GM18505 (cell line): ENCODE results near the gene HLA-DPA1.

ENCODE experiments used
- ATAC-seq: cut with Tn5 transposase; IDR thresholded peaks from one replicate; pipeline ENCODE4 v1.9.1; 2021; ENCODE audit not compliant: unreplicated experiment
- POLR2A ChIP-seq: IDR thresholded peaks from 4 replicates; pipeline ENCODE4 v1.6.1; 2011; ENCODE audit warnings: borderline replicate concordance; ENCODE audit not compliant: insufficient read depth, insufficient read length; ENCODE audit errors: extremely low read depth

Gene HLA-DPA1

GRCh38 chr6:33029328-33030184, 43.9 kb downstream of the HLA-DPA1 start:
- ATAC-seq = peak; percentile 65

DNA sequence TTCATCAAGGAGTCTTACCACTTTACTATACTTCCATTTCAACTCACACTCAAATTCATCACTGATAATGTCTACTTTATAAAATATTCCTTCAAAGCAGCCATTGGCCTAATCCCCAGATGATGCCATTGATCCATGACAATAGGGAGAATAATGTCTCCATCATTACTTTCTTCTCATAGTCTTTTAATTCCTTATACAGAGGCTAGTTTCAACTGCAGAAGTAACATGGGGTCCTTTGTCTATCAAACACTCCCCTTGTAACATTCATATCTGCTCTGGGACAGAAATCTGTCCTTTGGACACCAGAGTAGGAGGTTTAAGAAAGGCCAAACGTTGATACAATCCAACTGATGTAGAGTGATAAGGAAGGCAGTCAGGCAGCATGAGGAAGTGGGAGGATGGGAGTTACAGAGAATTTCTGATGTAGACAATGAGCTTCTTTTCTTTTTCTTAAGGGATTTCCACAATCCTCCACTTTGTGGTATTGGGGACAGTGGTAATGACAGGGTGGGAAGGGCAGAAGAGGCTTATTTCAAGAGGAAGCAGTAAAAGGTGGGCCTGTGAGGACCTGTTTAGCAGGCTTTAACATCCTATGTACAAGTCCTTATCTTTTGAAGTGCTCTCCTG, 45.1 kb downstream of the HLA-DPA1 start:
- ATAC-seq = no peak
- peak; percentile 34 for TF ChIP-seq POLR2A

More at GRCh38 chr6:33029328-33030184, 43.9 kb downstream of the HLA-DPA1 start:
- peak; percentile 82 for TF ChIP-seq POLR2A

- no peak for TF ChIP-seq POLR2A
- ATAC-seq = no peak
Measured at GRCh38 chr6:33024521-33024920, 48.9 kb downstream of the HLA-DPA1 start.

- ATAC-seq = no peak
- TF ChIP-seq POLR2A = no peak
Measured at GRCh38 chr6:33023536-33023935, 49.9 kb downstream of the HLA-DPA1 start.

DNA sequence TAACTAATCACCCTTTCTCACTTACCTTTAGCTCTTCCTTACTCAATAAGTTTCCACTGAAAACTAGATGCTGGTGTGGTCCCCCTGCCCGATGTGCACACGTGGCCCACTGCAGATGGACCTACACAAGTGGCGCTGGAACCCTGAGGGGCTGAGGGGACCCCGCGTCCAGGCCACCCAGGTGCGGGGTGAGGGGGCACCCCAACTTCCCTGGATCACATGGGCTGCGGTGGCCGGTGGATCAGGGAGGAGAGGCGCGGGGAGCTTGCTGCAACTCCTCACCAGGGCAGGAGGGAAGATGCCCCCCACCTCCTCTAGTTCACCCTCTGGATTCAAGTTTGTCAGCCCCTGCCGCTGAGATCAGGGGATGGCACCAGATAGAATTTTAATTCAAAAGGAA, 51.5 kb downstream of the HLA-DPA1 start:
- no peak for TF ChIP-seq POLR2A
- no peak for ATAC-seq

GRCh38 chr6:33019372-33019771, 54.1 kb downstream of the HLA-DPA1 start:
- TF ChIP-seq POLR2A = no peak
- no peak for ATAC-seq

DNA sequence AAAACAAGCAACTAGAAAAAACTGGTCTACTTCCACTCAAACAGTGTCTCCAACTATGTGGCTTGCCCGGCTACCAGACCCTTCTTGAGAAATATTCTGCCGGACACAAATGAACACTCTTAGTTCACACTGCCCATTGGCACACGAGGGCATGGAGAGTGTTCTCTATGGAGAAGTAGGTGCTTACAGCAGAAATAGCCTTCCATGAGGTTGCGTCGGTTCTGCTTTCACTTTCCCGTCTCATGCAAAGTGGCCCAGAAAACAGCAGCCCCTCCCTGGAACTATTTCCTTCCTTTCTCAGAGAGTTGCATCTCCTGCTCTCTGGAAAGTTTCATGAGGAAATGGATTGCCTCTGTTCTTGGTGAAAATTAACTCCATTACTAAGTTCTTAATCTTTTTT, 54.5 kb downstream of the HLA-DPA1 start:
- ATAC-seq = peak; percentile 70
- no peak for TF ChIP-seq POLR2A

DNA sequence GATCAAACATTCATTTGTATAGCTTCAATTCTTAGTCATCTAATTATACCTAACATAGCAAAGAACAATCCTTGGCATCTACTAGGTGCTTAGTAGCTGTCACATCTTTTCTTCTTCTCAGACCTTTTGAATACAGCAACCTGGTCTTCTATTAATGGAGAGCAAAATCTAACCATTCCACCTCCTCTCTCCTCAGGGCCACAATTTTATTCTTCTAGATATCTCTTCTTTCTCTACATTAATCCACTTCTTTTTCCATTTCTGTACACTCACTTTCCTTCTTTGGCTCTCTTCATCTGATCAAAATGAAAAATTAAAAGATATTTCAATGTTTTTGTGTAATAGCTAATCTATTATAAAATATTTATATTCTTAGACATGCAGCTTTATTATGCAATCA, 55.0 kb downstream of the HLA-DPA1 start:
- ATAC-seq = no peak
- TF ChIP-seq POLR2A = no peak

DNA sequence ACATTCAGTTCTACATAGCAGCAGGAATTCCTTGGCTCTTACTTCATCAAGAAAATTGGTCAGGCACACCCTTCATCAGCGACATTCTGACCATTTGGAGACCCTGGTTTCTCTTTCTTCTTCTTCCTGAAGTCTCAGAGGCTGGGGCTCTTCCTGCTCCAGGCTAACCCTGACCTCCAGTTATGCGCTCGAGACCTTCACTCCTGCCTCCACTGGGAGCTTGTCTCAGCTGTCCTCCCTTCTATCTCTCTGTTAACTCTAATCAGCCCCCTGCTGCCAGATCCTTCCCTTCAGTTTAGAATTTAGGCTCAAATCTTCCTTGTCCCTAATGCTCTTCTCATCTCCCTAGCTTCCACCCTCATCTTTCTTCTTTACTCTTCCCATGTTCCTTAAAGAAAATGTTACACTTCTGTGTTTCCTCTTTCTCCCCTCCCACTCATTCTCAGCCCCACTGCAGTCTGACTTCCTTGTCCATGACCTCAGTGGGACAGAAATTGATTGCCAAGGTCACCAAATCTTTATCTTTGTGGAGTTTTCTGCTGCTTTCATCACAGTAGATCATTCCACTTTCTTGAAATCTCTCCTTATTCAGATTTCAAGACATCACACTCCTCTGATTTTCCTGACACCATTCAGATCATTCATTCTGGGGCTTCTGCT, 55.6 kb downstream of the HLA-DPA1 start:
- TF ChIP-seq POLR2A = no peak
- no peak for ATAC-seq

- TF ChIP-seq POLR2A = no peak
- ATAC-seq = no peak
Measured at GRCh38 chr6:33017018-33017417, 56.4 kb downstream of the HLA-DPA1 start.

GRCh38 chr6:33015798-33016197, 57.7 kb downstream of the HLA-DPA1 start:
- no peak for ATAC-seq
- TF ChIP-seq POLR2A = no peak

GRCh38 chr6:33014841-33015634, 58.4 kb downstream of the HLA-DPA1 start:
- ATAC-seq = no peak
- no peak for TF ChIP-seq POLR2A
